Neural cell (in vitro differentiated cells): ENCODE results near the gene NDUFAF2. TPM values are rescaled to one million over a fixed set of nuclear protein-coding genes. Genes with fewer than 3 reads are reported as not detected.

Experiments used
- H2AFZ ChIP-seq: fragments of 200-600, 300-800 bp; sonication (generic), shearing (Covaris generic); 2 replicates; pipeline ENCODE4 v1.6.0; 2014; ENCODE audit warnings: low read depth, mild to moderate bottlenecking, antibody characterized with exemption, low read length, moderate library complexity
- H3F3A ChIP-seq: fragments of 200-600 bp; shearing (Covaris generic); 2 replicates; pipeline ENCODE4 v1.6.1; 2016; ENCODE audit warnings: mild to moderate bottlenecking, moderate library complexity, mixed read lengths, antibody characterized with exemption, low read length; ENCODE audit not compliant: insufficient read depth, poor library complexity, severe bottlenecking
- H3K27ac ChIP-seq: fragments of 200-600, 300-800 bp; sonication (generic), shearing (Covaris generic); 2 replicates; pipeline ENCODE4 v1.5.1; 2014; ENCODE audit warnings: mild to moderate bottlenecking, low read length, moderate library complexity
- H3K27me3 ChIP-seq: fragments of 300-800, 200-600 bp; sonication (generic), shearing (Covaris generic); 2 replicates; pipeline ENCODE4 v1.6.0; 2014; ENCODE audit warnings: mild to moderate bottlenecking, low read depth, low read length, moderate library complexity; ENCODE audit not compliant: insufficient read depth
- H3K36me3 ChIP-seq: fragments of 300-800, 200-600 bp; sonication (generic), shearing (Covaris generic); 2 replicates; pipeline ENCODE4 v1.5.1; 2014; ENCODE audit warnings: mild to moderate bottlenecking, antibody characterized with exemption, low read length, moderate library complexity; ENCODE audit not compliant: insufficient read depth
- H3K4me2 ChIP-seq: fragments of 300-800, 200-600 bp; sonication (generic), shearing (Covaris generic); 2 replicates; pipeline ENCODE4 v1.6.0; 2014; ENCODE audit warnings: mild to moderate bottlenecking, low read length
- H3K4me3 ChIP-seq: fragments of 300-800, 200-600 bp; sonication (generic), shearing (Covaris generic); 2 replicates; pipeline ENCODE4 v1.5.1; 2014; ENCODE audit warnings: mild to moderate bottlenecking, low read length, moderate library complexity
- H3K79me2 ChIP-seq: fragments of 200-600 bp; shearing (Covaris generic); replicated peaks from 2 replicates; pipeline ENCODE4 v1.6.0; 2014; ENCODE audit warnings: mild to moderate bottlenecking, low read length, moderate library complexity; ENCODE audit not compliant: insufficient read depth
- H3K9ac ChIP-seq: fragments of 300-800, 200-600 bp; sonication (generic), shearing (Covaris generic); 2 replicates; pipeline ENCODE4 v1.6.1; 2016; ENCODE audit warnings: mild to moderate bottlenecking, low read length, mixed read lengths
- H3K9me2 ChIP-seq: fragments of 200-600 bp; shearing (Covaris generic); 2 replicates; pipeline ENCODE4 v1.6.1; 2016; ENCODE audit warnings: mild to moderate bottlenecking, low read length, mixed read lengths; ENCODE audit not compliant: insufficient read depth
- H3K9me3 ChIP-seq: fragments of 200-600, 300-800 bp; sonication (generic), shearing (Covaris generic); 2 replicates; pipeline ENCODE4 v1.6.1; 2016; ENCODE audit warnings: mild to moderate bottlenecking, mixed run types, low read length, moderate library complexity, mixed read lengths
- H4K20me1 ChIP-seq: fragments of 200-600 bp; shearing (Covaris generic); 2 replicates; pipeline ENCODE4 v1.6.1; 2016; ENCODE audit warnings: mild to moderate bottlenecking, mixed run types; ENCODE audit not compliant: insufficient read depth
- CTCF ChIP-seq: fragments of 450-650 bp; IDR thresholded peaks from 2 replicates; pipeline ENCODE4 v1.5.1; 2014; ENCODE audit warnings: antibody characterized with exemption, mild to moderate bottlenecking, moderate library complexity; ENCODE audit not compliant: poor library complexity, severe bottlenecking
- EP300 ChIP-seq: fragments of 450-650 bp; conservative IDR thresholded peaks from 2 replicates; pipeline ENCODE4 v1.6.1; 2014; ENCODE audit warnings: antibody characterized with exemption, mild to moderate bottlenecking, moderate library complexity; ENCODE audit not compliant: poor library complexity, severe bottlenecking
- EZH2 ChIP-seq: fragments of 200-600, 300-800 bp; shearing (Covaris generic), sonication (generic); IDR thresholded peaks from 2 replicates; pipeline ENCODE4 v1.6.1; 2014; ENCODE audit warnings: antibody characterized with exemption, low read length, borderline replicate concordance, mild to moderate bottlenecking; ENCODE audit not compliant: insufficient read depth, poor library complexity, severe bottlenecking
- MXI1 ChIP-seq: fragments of 450-650 bp; conservative IDR thresholded peaks from 2 replicates; pipeline ENCODE4 v1.6.1; 2014; ENCODE audit warnings: antibody characterized with exemption, mild to moderate bottlenecking; ENCODE audit not compliant: poor library complexity, severe bottlenecking
- POLR2AphosphoS5 ChIP-seq: IDR thresholded peaks from 2 replicates; pipeline ENCODE4 v1.6.1; 2012
- RAD21 ChIP-seq: fragments of 450-650 bp; conservative IDR thresholded peaks from 2 replicates; pipeline ENCODE4 v1.6.1; 2014; ENCODE audit warnings: antibody characterized with exemption, mild to moderate bottlenecking, moderate library complexity
- REST ChIP-seq: IDR thresholded peaks from 2 replicates; pipeline ENCODE4 v1.6.1; 2012; ENCODE audit warnings: borderline replicate concordance
- SMC3 ChIP-seq: fragments of 450-650 bp; conservative IDR thresholded peaks from 2 replicates; pipeline ENCODE4 v1.6.1; 2014; ENCODE audit warnings: antibody characterized with exemption, mild to moderate bottlenecking, moderate library complexity; ENCODE audit not compliant: poor library complexity
- TAF1 ChIP-seq: IDR thresholded peaks from 2 replicates; pipeline ENCODE4 v1.6.1; 2012; ENCODE audit warnings: low read depth
- polyA plus RNA-seq: library from polyadenylated mRNA; depleted of rRNA; stranded (reverse); fragments of >200 nt; gene quantifications from 2 replicates; pipeline ENCODE4 v1.2.3, GENCODE V29; 2014

NDUFAF2 gene
- polyA plus RNA-seq, 1 donor from 2014 or later = 53.6 TPM

- no peak overlapping the region for H3K4me2 ChIP-seq
- H3K27me3 ChIP-seq = no peaks in the 10 kb centered on the region
Measured at GRCh38 chr5:60959156-60959555, 14.2 kb downstream of the NDUFAF2 start.

GRCh38 chr5:60960591-60960990 lies 15.6 kb downstream of the NDUFAF2 start:
- Histone ChIP-seq H3K79me2 (peaks cover 3% of the 10 kb centered on the region), H3K27me3 (no peaks in the 10 kb centered on the region), H3K27ac (no peak overlapping the region), H3K9me3 (no peaks in the 10 kb centered on the region), H2AFZ (no peak overlapping the region), H3K36me3 (no peaks in the 10 kb centered on the region), H3F3A (no peaks in the 10 kb centered on the region), H4K20me1 (no peaks in the 10 kb centered on the region), H3K4me2 (no peak overlapping the region), H3K4me3 (no peak overlapping the region), H3K9me2 (no peaks in the 10 kb centered on the region), H3K9ac (no peak overlapping the region)
- TF ChIP-seq EP300 (no peak), POLR2AphosphoS5 (no peak), CTCF (peak; percentile 62), REST (no peak), SMC3 (peak; percentile 58), EZH2 (no peak)

More at GRCh38 chr5:60959156-60959555, 14.2 kb downstream of the NDUFAF2 start:
- no peaks in the 10 kb centered on the region for H3K9me2 ChIP-seq
- no peaks in the 10 kb centered on the region for H3K79me2 ChIP-seq
- no peak overlapping the region for H3K9ac ChIP-seq
- H2AFZ ChIP-seq = no peak overlapping the region
- no peaks in the 10 kb centered on the region for H3F3A ChIP-seq
- H3K27ac ChIP-seq = no peak overlapping the region
- TF ChIP-seq CTCF (peak; percentile 64), EZH2 (no peak), TAF1 (no peak), REST (no peak), RAD21 (peak; percentile 69), POLR2AphosphoS5 (no peak), SMC3 (peak; percentile 65), EP300 (no peak), MXI1 (no peak)
- H3K36me3 ChIP-seq = no peaks in the 10 kb centered on the region
- H3K4me3 ChIP-seq = no peak overlapping the region
- H4K20me1 ChIP-seq = no peaks in the 10 kb centered on the region
- H3K9me3 ChIP-seq = no peaks in the 10 kb centered on the region
